ENCODE data around the gene NAA16. TPM values are rescaled to one million over a fixed set of nuclear protein-coding genes. Genes with fewer than 3 reads are reported as not detected.

The NAA16 gene
- total RNA-seq (10 to 100 TPM; 21.2 to 65.6 TPM), polyA plus RNA-seq (10 to 100 TPM in 1 of 2 donors, 1 to 10 TPM in 1; 5.0 to 11.6 TPM)
- long read RNA-seq, donor 1, partial matches to known transcripts = 9 of 12 reads
- long read RNA-seq, donor 1, other reads (novel, unspliced or antisense) = 0 of 12 reads
- long read RNA-seq, donor 2, transcript NAA16-205 (2 exons, 773 nt) = major isoform, 5 of 5 reads
- long read RNA-seq, donor 2, partial matches to known transcripts = 0 of 5 reads
- long read RNA-seq, donor 2, other reads (novel, unspliced or antisense) = 0 of 5 reads
- long read RNA-seq, donor 3, partial matches to known transcripts = 0 of 3 reads
- long read RNA-seq, donor 3, other reads (novel, unspliced or antisense) = 0 of 3 reads
- long read RNA-seq, donor 4, transcript NAA16-205 (2 exons, 773 nt) = major isoform, 5 of 6 reads
- long read RNA-seq, donor 4, partial matches to known transcripts = 0 of 6 reads
- long read RNA-seq, donor 4, other reads (novel, unspliced or antisense) = 0 of 6 reads
- long read RNA-seq, donor 5, partial matches to known transcripts = 7 of 9 reads
- long read RNA-seq, donor 5, other reads (novel, unspliced or antisense) = 0 of 9 reads

DNA sequence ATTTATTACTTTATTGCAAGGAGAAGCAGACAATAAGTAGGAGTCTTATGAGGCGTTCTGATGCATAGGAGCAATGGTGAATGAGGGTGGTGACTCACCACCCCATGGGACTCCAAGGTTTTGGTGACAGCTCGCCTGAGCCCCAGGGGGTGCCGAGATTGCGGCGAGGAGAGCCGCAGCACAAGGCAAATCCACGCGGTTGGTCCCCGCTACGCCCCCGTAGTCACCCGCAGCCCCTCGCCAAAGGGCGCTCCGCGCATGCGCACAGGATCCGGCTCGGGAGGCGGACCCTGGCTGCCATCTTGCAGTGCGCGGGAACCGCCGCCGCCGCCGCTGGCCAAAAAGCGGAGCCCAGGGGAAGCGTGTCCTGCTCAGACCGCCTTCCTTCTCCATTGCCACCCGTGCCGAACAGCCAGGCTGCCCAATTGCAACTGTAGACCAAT is at the start of gene NAA16:
Gene NAA16 (plus strand): TSS at position 305 of the 443 bp plus-strand sequence. CDS start 262 bp downstream, outside the sequence.
- WGBS, 2 donors = 0% methylated on average over 30 to 32 of the region's 32 CpGs
- ATAC-seq (ENCODE audit: insufficient read depth, low FRiP score) (peak; percentile 89), DNase-seq (peak; percentile 97)
- H3K9ac ChIP-seq (ENCODE audit: insufficient read depth in 1 of 2, low read length in 2 of 2) = peak within 1 kb of the TSS; percentile 26 to 69
- H3K27ac ChIP-seq (ENCODE audit: low read depth in 1 of 2, low read length in 1 of 2) = peak within 1 kb of the TSS; percentile 88 to 98
- no peaks in the 10 kb centered on the region for H3K36me3 ChIP-seq (ENCODE audit: control insufficient read depth in 4 of 4, insufficient read depth in 4 of 4, low read length in 4 of 4)
- TF ChIP-seq, protein P1, sequence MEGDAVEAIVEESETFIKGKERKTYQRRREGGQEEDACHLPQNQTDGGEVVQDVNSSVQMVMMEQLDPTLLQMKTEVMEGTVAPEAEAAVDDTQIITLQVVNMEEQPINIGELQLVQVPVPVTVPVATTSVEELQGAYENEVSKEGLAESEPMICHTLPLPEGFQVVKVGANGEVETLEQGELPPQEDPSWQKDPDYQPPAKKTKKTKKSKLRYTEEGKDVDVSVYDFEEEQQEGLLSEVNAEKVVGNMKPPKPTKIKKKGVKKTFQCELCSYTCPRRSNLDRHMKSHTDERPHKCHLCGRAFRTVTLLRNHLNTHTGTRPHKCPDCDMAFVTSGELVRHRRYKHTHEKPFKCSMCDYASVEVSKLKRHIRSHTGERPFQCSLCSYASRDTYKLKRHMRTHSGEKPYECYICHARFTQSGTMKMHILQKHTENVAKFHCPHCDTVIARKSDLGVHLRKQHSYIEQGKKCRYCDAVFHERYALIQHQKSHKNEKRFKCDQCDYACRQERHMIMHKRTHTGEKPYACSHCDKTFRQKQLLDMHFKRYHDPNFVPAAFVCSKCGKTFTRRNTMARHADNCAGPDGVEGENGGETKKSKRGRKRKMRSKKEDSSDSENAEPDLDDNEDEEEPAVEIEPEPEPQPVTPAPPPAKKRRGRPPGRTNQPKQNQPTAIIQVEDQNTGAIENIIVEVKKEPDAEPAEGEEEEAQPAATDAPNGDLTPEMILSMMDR (IDR thresholded peaks at IDR 0.05; ENCODE audit: control extremely low read depth, extremely low read depth) = no peak
- peak within 1 kb of the TSS; percentile 85 for H3K4me3 ChIP-seq
- H3K4me1 ChIP-seq (ENCODE audit: control insufficient read depth in 5 of 5, insufficient read depth in 5 of 5, low read length in 5 of 5) = peaks cover 0 to 24% (median 13%) of the 10 kb centered on the region in 5 donors
- H3K9me3 ChIP-seq (ENCODE audit: control insufficient read depth in 4 of 4, insufficient read depth in 3 of 4, low read length in 3 of 4) = no peaks in the 10 kb centered on the region
- H3K27me3 ChIP-seq (ENCODE audit: control insufficient read depth in 3 of 3, insufficient read depth in 3 of 3, low read length in 2 of 3) = no peaks in the 10 kb centered on the region

DNA sequence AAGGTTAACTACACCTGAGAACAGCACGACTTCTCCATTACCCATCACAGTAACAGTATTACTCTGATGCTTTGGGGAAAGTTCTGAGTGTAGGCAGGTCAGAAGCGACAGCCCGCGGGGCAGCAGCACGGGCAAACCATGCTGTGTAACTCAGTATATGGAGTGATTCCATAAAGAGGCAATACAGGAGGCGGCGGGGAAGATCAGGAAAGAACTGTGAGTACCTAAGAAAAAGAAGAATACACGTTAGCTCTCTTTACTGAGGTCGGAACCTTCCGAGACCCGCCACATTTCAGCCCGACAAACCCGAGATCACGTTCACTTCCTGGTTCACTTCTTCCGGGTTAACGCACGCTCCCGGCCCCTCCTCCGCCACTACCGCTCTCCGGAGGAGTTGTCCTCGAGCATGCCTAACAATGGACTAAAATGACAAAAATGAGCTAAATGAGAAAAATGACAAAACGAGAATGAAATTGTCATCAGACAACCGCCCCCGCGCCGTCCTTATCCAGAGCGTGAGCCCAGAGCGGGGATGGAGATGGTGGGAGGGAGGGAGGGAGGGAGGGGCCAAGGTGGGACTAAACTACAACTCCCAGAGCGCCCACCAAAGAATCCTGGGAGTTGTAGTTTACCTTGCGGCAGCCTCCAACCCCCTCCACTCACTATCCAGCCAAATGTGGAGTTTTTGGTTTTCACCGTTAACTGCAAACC is 47.7 kb upstream of the NAA16 start, which contains the start of gene MTRF1:
Gene MTRF1 (minus strand): TSS at position 316 of the 711 bp plus-strand sequence. CDS start 2,669 bp downstream, outside the sequence.
- peak within 1 kb of the TSS in 1 of 2 donors; percentile 88 for H3K9ac ChIP-seq (ENCODE audit: insufficient read depth in 1 of 2, low read length in 2 of 2)
- no peaks in the 10 kb centered on the region for H3K27me3 ChIP-seq (ENCODE audit: control insufficient read depth in 3 of 3, insufficient read depth in 3 of 3, low read length in 2 of 3)
- ATAC-seq (ENCODE audit: insufficient read depth, low FRiP score) (peak; percentile 93), DNase-seq (peak; percentile 82 to 92 (median 92))
- H3K9me3 ChIP-seq (ENCODE audit: control insufficient read depth in 4 of 4, insufficient read depth in 3 of 4, low read length in 3 of 4) = peaks cover 0 to 5% (median 1%) of the 10 kb centered on the region in 4 donors
- peaks cover 5 to 16% (median 8%) of the 10 kb centered on the region in 4 donors for H3K36me3 ChIP-seq (ENCODE audit: control insufficient read depth in 4 of 4, insufficient read depth in 4 of 4, low read length in 4 of 4)
- H3K27ac ChIP-seq (ENCODE audit: low read depth in 1 of 2, low read length in 1 of 2) = peak within 1 kb of the TSS; percentile 83 to 92
- peak within 1 kb of the TSS; percentile 83 for H3K4me3 ChIP-seq
- peaks cover 0 to 5% (median 3%) of the 10 kb centered on the region in 5 donors for H3K4me1 ChIP-seq (ENCODE audit: control insufficient read depth in 5 of 5, insufficient read depth in 5 of 5, low read length in 5 of 5)
- TF ChIP-seq, protein P1 (IDR thresholded peaks at IDR 0.05; ENCODE audit: control extremely low read depth, extremely low read depth) = no peak
- WGBS, 2 donors = 0 to 1% methylated on average over 32 of the region's 32 CpGs

GRCh38 chr13:41267106-41267505 is 44.0 kb upstream of the NAA16 start:
- Histone ChIP-seq H3K9ac (ENCODE audit: insufficient read depth in 1 of 2, low read length in 2 of 2) (no peak overlapping the region), H3K9me3 (ENCODE audit: control insufficient read depth in 4 of 4, insufficient read depth in 3 of 4, low read length in 3 of 4) (peaks cover 0 to 16% (median 1%) of the 10 kb centered on the region in 4 donors), H3K4me1 (ENCODE audit: control insufficient read depth in 5 of 5, insufficient read depth in 5 of 5, low read length in 5 of 5) (peaks cover 0 to 5% (median 3%) of the 10 kb centered on the region in 5 donors), H3K27ac (ENCODE audit: low read depth in 1 of 2, low read length in 1 of 2) (no peak overlapping the region), H3K36me3 (ENCODE audit: control insufficient read depth in 4 of 4, insufficient read depth in 4 of 4, low read length in 4 of 4) (peaks cover 0 to under 1% (median 0%) of the 10 kb centered on the region in 4 donors), H3K4me3 (no peak overlapping the region), H3K27me3 (ENCODE audit: control insufficient read depth in 3 of 3, insufficient read depth in 3 of 3, low read length in 2 of 3) (no peaks in the 10 kb centered on the region)
- DNase-seq (no peak), ATAC-seq (ENCODE audit: insufficient read depth, low FRiP score) (no peak)
- TF ChIP-seq, protein P1 (IDR thresholded peaks at IDR 0.05; ENCODE audit: control extremely low read depth, extremely low read depth) = no peak

Data from lung (tissue), 16 donors.